AG20443 (cell line): ENCODE measurements around the gene ZNF705A.
"Not testable (repeated sequence)": the region's sequence is repeated elsewhere in the genome, so short reads cannot be mapped to it uniquely, and the experiment has no call there.

Experiments
- DNase-seq: peaks from one replicate; pipeline ENCODE4 v3.0.0; 2012; ENCODE audit warnings: low spot score, mixed read lengths

ZNF705A gene

GRCh38 chr12:8156845-8157244 is at the start of gene ZNF705A:
Gene ZNF705A, plus strand, starts transcription at chr12:8157015. Its CDS starts 15,611 bp downstream, at chr12:8172626.
- no peak for DNase-seq

- DNase-seq = peak; percentile 77
Observed at GRCh38 chr12:8108808-8109398, 47.9 kb upstream of the ZNF705A start.

GRCh38 chr12:8113117-8113516 is 43.7 kb upstream of the ZNF705A start:
- not testable (repeated sequence) for DNase-seq

DNA sequence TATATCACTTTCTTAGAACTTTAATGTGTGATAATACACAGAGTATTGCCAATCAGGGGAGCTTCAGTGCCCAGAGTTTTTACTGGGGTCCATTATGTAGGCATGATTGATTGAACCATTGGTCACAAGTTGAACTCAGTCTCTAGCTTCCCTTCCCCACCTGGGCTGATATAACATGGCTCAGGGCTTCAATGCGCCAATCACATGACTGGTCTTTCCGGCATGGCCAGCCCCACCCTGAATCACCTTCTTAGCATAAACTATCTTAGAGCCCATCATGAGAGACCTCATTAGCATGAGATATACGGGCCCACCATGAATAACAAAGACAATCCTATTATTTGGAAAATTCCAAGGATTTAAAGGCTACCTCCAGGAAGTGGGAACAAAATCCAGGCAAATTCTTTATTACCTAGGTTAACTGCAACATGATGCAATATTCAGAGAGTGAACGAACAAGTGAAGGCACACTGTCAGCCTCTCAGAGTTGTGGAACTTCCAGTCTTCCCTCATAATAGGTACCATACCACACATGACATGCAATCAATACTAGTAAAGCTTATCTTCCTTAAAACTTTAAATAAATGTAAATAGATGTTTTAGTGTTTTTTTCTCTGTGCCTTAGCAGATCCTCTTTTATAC is 36.6 kb upstream of the ZNF705A start:
- no peak for DNase-seq

- no peak for DNase-seq
Observed at GRCh38 chr12:8123124-8123912, 33.5 kb upstream of the ZNF705A start, which contains the start of gene CLEC4A. Gene CLEC4A, plus strand, starts transcription at chr12:8123617. Its CDS starts 262 bp downstream, at chr12:8123879.

- no peak for DNase-seq
Observed at GRCh38 chr12:8127138-8127537, 29.7 kb upstream of the ZNF705A start.

GRCh38 chr12:8133636-8134397 is 23.0 kb upstream of the ZNF705A start:
- not testable (repeated sequence) for DNase-seq

DNA sequence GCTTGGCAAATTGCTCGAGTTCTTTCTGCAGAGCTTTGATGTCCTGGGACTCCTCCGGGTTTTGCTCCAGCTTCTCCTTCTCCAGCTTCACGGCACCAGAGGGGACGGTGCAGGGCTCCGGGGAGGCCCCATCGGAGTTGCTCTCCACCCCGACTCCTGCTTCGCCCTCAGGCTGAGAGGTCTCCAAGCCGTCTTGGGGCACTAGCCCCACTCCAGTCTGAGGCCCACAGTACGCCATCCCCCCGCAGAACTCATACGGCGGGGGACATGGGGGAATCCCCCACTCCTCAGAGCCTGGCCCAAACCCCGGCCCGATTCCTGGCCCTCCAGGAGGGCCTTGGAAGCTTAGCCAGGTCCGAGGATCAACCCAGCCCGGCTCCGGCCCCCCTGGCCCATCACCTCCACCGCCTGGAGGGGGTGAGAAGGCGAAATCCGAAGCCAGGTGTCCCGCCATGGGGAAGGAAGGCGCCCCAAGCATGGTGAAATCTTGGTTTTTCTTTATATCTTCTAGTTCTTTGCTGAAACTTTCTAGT is 22.4 kb upstream of the ZNF705A start:
- not testable (repeated sequence) for DNase-seq

DNA sequence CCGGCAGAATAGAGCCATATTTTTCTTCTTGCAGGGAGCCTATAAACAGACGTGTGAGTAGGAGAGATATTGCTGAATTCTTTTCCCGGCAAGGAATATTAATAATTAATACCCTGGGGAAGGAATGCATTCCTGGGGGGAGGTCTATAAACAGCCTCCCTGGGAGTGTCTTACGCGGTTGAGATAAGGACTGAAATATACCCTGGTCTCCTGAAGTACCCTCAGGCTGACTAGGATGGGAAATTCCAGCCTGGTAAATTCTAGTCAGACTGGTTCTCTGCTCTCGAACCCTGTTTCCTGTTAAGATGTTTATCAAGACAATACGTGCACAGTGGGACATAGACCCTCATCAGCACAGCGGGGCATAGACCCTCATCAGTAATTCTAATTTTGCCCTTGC is 15.2 kb upstream of the ZNF705A start:
- not testable (repeated sequence) for DNase-seq

DNA sequence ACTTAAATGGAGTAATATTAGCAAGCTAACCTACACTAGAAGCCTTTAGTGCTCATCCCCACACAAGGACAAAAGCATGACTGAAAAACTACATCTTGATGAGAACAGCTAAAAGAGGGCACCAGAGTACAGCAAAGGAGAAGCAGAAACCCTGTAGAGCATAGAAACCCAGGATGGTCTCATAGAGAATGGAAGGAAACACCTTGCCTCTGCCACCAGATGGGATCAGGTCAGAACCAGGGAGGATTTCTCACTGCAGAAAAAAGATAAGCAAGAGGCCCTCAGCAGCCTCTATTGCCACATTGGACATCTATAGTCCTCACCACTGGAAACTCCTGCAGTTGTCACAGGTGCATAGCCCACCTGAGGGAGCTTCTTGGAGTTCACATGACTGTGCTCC is 13.6 kb upstream of the ZNF705A start:
- no peak for DNase-seq

GRCh38 chr12:8145754-8146441 is 10.9 kb upstream of the ZNF705A start:
- peak; percentile 75 for DNase-seq

DNA sequence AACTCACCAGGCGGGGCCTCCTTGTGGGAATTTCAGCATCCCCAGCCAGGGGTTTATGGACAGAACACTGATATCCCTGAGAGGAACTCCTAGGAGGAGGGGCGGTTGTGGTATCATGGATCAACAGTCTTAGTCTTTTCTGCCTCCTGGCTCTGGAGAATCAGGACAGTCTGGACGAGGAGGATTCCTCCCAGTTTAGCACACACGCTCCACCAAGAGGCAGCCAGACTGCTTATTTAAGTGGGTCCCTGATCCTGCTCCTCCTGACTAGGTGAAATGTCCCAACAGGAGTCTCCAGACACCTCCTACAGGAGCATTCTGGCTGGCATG is 10.4 kb upstream of the ZNF705A start:
- DNase-seq = no peak

DNA sequence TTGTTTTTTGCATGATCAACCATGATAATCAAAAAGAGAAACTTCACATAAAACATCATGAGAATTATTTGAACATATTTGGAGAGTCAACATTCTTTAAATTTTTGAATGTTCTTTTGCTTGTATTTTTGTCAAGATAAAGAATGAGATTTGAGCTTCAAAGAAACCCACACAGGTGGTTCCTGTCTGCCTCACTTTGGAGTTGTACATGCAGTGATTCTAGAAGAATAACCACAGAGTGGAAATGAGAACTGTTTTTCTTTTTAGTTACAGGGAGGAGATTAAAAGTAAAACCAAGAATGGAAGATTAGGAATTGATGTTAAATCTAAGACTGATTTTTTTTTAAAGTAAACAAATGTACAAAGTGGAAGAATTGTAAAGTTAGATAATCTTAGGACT is 2.3 kb upstream of the ZNF705A start:
- no peak for DNase-seq

GRCh38 chr12:8156416-8156815 is 399 bp upstream of the ZNF705A start:
- DNase-seq = no peak

DNA sequence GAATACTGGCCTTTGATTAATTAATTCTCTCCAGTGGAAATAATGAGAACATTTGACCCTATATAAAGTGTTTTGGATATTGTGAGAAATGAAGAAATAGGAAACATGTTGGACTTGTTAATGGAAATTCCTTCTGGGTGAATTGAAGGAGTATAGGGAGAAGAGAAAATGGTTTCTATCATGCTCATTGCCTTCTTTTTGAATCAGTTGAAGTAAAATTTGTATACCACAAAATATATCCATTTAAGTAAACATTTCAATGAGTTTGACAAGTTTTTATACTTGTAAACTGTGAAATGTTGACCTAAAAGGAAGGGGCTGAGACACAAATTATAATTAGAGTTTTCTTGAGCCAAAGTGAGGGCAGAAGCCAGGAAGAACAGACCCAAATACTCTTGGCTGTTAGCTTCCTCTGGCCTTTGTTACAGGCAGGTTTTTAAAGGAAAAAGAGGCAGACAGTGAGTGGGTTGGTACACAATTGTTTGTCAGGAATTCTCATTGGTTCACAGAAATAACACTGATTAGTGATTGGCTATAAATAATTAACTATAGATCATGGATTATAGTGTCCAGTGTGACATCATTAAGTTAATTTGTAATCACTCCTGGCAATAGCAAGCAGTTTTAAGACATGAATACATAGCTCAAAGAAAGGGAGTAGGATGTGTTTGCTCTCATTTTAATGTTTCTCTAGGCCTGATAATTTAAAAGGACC is 826 bp downstream of the ZNF705A start:
- no peak for DNase-seq

DNA sequence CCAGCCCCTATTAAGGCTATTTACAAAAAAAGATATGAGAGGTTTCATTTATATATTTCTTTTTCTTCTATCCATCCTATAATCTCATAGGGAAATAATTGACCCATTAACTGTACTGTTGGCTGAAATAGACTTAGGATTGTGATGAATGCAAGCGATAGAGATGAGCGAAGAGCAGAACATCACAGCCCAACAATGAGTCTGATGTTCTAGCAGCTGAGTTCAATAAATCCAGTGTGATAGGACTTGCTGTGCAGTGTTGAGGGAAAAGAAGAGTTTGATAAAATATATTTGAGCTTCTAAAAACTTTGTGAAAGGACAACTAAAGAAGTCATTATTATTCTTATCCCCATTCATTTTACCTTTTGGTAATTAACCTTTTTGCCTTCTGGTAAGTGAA is 16.1 kb downstream of the ZNF705A start:
- DNase-seq = not testable (repeated sequence)

GRCh38 chr12:8179989-8180585 is 23.3 kb downstream of the ZNF705A start:
- peak; percentile 70 for DNase-seq

DNA sequence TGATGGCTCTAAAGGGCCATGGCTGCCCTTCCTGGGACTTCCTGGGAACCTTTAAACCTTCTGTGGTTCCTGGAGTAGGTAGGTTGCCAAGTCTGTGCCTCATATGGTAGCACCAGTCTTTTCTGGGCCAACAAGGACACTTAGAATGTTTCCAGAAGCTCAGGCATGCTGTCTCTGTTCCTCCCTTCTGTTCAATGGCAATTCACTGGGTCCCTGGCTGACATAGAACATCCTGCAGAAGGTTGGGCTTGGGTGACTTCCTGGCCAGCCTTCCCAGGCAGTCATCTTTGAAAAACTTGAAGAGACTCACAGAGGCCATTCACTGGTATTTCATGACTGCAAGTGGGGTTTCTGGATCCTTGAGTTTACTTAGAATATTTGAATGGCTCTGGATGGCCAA is 24.5 kb downstream of the ZNF705A start:
- not testable (repeated sequence) for DNase-seq

- not testable (repeated sequence) for DNase-seq
Observed at GRCh38 chr12:8182923-8183322, 26.1 kb downstream of the ZNF705A start.

DNA sequence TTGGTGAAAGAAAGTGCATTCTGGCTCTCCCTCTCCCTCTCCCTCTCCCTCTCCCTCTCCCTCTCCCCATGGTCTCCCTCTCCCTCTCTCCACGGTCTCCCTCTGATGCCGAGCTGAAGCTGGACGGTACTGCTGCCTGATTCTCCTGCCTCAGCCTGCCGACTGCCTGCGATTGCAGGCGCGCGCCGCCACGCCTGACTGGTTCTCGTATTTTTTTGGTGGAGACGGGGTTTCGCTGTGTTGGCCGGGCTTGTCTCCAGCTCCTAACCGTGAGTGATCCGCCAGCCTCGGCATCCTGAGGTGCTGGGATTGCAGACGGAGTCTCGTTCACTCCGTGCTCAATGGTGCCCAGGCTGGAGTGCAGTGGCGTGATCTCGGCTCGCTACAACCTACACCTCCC is 26.5 kb downstream of the ZNF705A start:
- not testable (repeated sequence) for DNase-seq
